Epithelial cell of esophagus (primary cell): ENCODE data around the gene CASKIN2.
"Not testable (repeated sequence)": the region's sequence is repeated elsewhere in the genome, so short reads cannot be mapped to it uniquely, and the experiment has no call there.

ENCODE experiments used
- DNase-seq: peaks from one replicate; pipeline ENCODE4 v3.0.0; 2010; ENCODE audit warnings: low read depth
- H3K4me3 ChIP-seq: 2 replicates; pipeline ENCODE4 v1.5.1; 2011; ENCODE audit warnings: mild to moderate bottlenecking, low read length, control low read depth
- CTCF ChIP-seq: IDR thresholded peaks from 2 replicates; pipeline ENCODE4 v1.5.1; 2011; ENCODE audit warnings: low read depth, mild to moderate bottlenecking, low read length, control low read depth, inconsistent platforms; ENCODE audit not compliant: insufficient read depth; ENCODE audit errors: missing control alignments

CASKIN2 gene

GRCh38 chr17:75524970-75525805 lies 9.9 kb upstream of the CASKIN2 start, which contains the start of gene LLGL2:
Gene LLGL2 (plus strand): TSS chr17:75525697. CDS start chr17:75543427, 17,730 bp downstream.
- peak; percentile 94 for DNase-seq
- TF ChIP-seq CTCF = peak; percentile 25
- H3K4me3 ChIP-seq = peak within 1 kb of the TSS; percentile 61

GRCh38 chr17:75524269-75524969 lies 9.1 kb upstream of the CASKIN2 start:
- peak overlapping the region; percentile 56 for H3K4me3 ChIP-seq
- no peak for TF ChIP-seq CTCF

GRCh38 chr17:75523647-75524046 lies 8.3 kb upstream of the CASKIN2 start:
- TF ChIP-seq CTCF = no peak
- DNase-seq = no peak
- H3K4me3 ChIP-seq = no peak overlapping the region

More at GRCh38 chr17:75524269-75524969, 9.1 kb upstream of the CASKIN2 start:
- no peak for DNase-seq

GRCh38 chr17:75521951-75522727 lies 6.8 kb upstream of the CASKIN2 start:
- no peak for TF ChIP-seq CTCF
- no peak for DNase-seq
- H3K4me3 ChIP-seq = no peak overlapping the region

GRCh38 chr17:75521290-75521689 lies 6.0 kb upstream of the CASKIN2 start:
- H3K4me3 ChIP-seq = no peak overlapping the region
- TF ChIP-seq CTCF = no peak
- no peak for DNase-seq

- DNase-seq, H3K4me3 ChIP-seq: not testable (repeated sequence)
Measured at GRCh38 chr17:75520413-75520812, 5.1 kb upstream of the CASKIN2 start.

- TF ChIP-seq CTCF = no peak
- DNase-seq = no peak
- no peak overlapping the region for H3K4me3 ChIP-seq
Measured at GRCh38 chr17:75518983-75519537, 3.7 kb upstream of the CASKIN2 start.
